HepG2 (cell line): ENCODE data around the gene DICER1. TPM values are rescaled to one million over a fixed set of nuclear protein-coding genes. Genes with fewer than 3 reads are reported as not detected.

ENCODE experiments used
- ARHGAP35 ChIP-seq: sonication (generic); formaldehyde crosslinking; IDR thresholded peaks from 2 replicates; pipeline ENCODE4 v1.9.0; 2022; ENCODE audit warnings: mild to moderate bottlenecking, inconsistent platforms, moderate library complexity, missing genetic modification reagents, borderline replicate concordance
- ARID2 ChIP-seq: sonication (generic); formaldehyde crosslinking; IDR thresholded peaks from 2 replicates; pipeline ENCODE4 v1.8.1; 2022; ENCODE audit warnings: mild to moderate bottlenecking, missing genetic modification reagents, borderline replicate concordance
- BRD4 ChIP-seq: sonication (generic); formaldehyde crosslinking; IDR thresholded peaks from 2 replicates; pipeline ENCODE4 v1.4.0; 2020; ENCODE audit warnings: missing genetic modification reagents
- FOXO1 ChIP-seq: sonication (generic); formaldehyde crosslinking; IDR thresholded peaks from 2 replicates; pipeline ENCODE4 v1.4.0; 2020; ENCODE audit warnings: missing genetic modification reagents
- NAIF1 ChIP-seq: sonication (generic); formaldehyde crosslinking; IDR thresholded peaks from 2 replicates; pipeline ENCODE4 v1.5.0; 2020; ENCODE audit warnings: mild to moderate bottlenecking, missing genetic modification reagents, borderline replicate concordance
- SPEN ChIP-seq: sonication (generic); formaldehyde crosslinking; IDR thresholded peaks from 2 replicates; pipeline ENCODE4 v1.5.1; 2020; ENCODE audit warnings: low read depth, mild to moderate bottlenecking, missing genetic modification reagents
- ZNF709 ChIP-seq: sonication (generic); formaldehyde crosslinking; IDR thresholded peaks from 2 replicates; pipeline ENCODE4 v1.5.0; 2020; ENCODE audit warnings: mild to moderate bottlenecking, missing genetic modification reagents
- polyA plus RNA-seq, 8 experiments: library from polyadenylated mRNA; depleted of rRNA in 3 of 8; stranded (reverse) in 7 of 8; unstranded in 1 of 8; fragments of >200 nt; fragmentation: Illumina TruSeq in 4 of 8; extraction: Trizol in 4 of 8; gene quantifications; 2 replicates each; pipeline versions ENCODE4 v1.2.1 to v1.2.3, GENCODE V29; 2011 to 2016; ENCODE audit warnings: low read depth in 4 of 8, missing spikeins in 1 of 8, mixed read lengths in 1 of 8; ENCODE audit not compliant: insufficient read depth in 1 of 8
- total RNA-seq, 5 experiments: library from RNA; depleted of rRNA; stranded (reverse); fragments of >200 nt; fragmentation: Illumina TruSeq; extraction: Trizol; gene quantifications; 2 replicates each; pipeline ENCODE4 v1.2.3, GENCODE V29; 2016; ENCODE audit warnings: low read depth in 1 of 5
- TF ChIP-seq, protein P1 (sequence below): sonication (generic); formaldehyde crosslinking; IDR thresholded peaks from 2 replicates; pipeline ENCODE4 v1.8.1; 2023; ENCODE audit warnings: mild to moderate bottlenecking, inconsistent platforms, moderate library complexity, missing genetic modification reagents, borderline replicate concordance
- TF ChIP-seq, protein P2 (sequence below): sonication (generic); formaldehyde crosslinking; IDR thresholded peaks from 2 replicates; pipeline ENCODE4 v1.5.1; 2020; ENCODE audit warnings: mild to moderate bottlenecking, missing genetic modification reagents, moderate library complexity
- TF ChIP-seq, protein P3 (sequence below): fragments of 450-650 bp; IDR thresholded peaks from 2 replicates; pipeline ENCODE4 v1.6.1; 2016

Gene DICER1
- total and polyA plus RNA-seq, 2 of the 13 experiments (the other 11 are each of a cell fraction or from before 2014, with no cell fraction given): 31.8 to 61.9 TPM

DNA sequence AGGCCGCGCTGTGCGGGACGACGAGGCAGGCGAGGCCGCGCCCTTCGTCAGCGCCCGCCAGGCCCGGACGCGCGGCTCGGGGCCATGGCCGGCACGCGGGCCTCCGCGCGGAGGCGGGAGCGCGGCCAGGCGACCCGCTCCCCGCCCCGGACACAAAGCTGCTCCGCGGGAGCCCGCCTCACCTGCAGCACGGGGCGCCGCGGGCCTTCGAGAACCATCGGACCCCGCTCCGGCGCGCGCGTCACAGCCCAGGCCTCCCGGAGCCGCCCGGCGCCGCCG is 342 bp downstream of the DICER1 start (continued):
- TF ChIP-seq ARHGAP35 (CRISPR knock-in tag) (no peak), BRD4 (CRISPR knock-in tag) (peak; percentile 64; the same call in 1 of the 2 replicates), ARID2 (peak; percentile 40; the same call in 1 of the 2 replicates), FOXO1 (CRISPR knock-in tag) (no peak), ZNF709 (CRISPR knock-in tag) (no peak), SPEN (no peak), NAIF1 (CRISPR knock-in tag) (no peak)
- TF ChIP-seq, protein P1, sequence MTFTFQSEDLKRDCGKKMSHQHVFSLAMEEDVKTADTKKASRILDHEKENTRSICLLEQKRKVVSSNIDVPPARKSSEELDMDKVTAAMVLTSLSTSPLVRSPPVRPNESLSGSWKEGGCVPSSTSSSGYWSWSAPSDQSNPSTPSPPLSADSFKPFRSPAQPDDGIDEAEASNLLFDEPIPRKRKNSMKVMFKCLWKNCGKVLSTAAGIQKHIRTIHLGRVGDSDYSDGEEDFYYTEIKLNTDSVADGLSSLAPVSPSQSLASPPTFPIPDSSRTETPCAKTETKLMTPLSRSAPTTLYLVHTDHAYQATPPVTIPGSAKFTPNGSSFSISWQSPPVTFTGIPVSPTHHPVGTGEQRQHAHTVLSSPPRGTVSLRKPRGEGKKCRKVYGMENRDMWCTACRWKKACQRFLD: no peak
- TF ChIP-seq, protein P2, sequence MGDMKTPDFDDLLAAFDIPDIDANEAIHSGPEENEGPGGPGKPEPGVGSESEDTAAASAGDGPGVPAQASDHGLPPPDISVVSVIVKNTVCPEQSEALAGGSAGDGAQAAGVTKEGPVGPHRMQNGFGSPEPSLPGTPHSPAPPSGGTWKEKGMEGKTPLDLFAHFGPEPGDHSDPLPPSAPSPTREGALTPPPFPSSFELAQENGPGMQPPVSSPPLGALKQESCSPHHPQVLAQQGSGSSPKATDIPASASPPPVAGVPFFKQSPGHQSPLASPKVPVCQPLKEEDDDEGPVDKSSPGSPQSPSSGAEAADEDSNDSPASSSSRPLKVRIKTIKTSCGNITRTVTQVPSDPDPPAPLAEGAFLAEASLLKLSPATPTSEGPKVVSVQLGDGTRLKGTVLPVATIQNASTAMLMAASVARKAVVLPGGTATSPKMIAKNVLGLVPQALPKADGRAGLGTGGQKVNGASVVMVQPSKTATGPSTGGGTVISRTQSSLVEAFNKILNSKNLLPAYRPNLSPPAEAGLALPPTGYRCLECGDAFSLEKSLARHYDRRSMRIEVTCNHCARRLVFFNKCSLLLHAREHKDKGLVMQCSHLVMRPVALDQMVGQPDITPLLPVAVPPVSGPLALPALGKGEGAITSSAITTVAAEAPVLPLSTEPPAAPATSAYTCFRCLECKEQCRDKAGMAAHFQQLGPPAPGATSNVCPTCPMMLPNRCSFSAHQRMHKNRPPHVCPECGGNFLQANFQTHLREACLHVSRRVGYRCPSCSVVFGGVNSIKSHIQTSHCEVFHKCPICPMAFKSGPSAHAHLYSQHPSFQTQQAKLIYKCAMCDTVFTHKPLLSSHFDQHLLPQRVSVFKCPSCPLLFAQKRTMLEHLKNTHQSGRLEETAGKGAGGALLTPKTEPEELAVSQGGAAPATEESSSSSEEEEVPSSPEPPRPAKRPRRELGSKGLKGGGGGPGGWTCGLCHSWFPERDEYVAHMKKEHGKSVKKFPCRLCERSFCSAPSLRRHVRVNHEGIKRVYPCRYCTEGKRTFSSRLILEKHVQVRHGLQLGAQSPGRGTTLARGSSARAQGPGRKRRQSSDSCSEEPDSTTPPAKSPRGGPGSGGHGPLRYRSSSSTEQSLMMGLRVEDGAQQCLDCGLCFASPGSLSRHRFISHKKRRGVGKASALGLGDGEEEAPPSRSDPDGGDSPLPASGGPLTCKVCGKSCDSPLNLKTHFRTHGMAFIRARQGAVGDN (CRISPR knock-in tag): peak; percentile 76; the same call in 1 of the 2 replicates
- TF ChIP-seq, protein P3, sequence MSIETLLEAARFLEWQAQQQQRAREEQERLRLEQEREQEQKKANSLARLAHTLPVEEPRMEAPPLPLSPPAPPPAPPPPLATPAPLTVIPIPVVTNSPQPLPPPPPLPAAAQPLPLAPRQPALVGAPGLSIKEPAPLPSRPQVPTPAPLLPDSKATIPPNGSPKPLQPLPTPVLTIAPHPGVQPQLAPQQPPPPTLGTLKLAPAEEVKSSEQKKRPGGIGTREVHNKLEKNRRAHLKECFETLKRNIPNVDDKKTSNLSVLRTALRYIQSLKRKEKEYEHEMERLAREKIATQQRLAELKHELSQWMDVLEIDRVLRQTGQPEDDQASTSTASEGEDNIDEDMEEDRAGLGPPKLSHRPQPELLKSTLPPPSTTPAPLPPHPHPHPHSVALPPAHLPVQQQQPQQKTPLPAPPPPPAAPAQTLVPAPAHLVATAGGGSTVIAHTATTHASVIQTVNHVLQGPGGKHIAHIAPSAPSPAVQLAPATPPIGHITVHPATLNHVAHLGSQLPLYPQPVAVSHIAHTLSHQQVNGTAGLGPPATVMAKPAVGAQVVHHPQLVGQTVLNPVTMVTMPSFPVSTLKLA: no peak
